ACHN (cell line): Measurements from ENCODE around the gene G3BP2.

Experiments used
- DNase-seq: peaks from one replicate; pipeline ENCODE4 v3.0.0-alpha.2; 2015
- in situ Hi-C: cut with HindIII; loops from 2 replicates; pipeline ENCODE4 v1.10.0; 2017; ENCODE audit warnings: low sequenced_read_pairs, low pct_ligation_motif_present, low pct_unique_long_range_greater_than_20kb

The G3BP2 gene

GRCh38 chr4:75598390-75598789 is 74.8 kb downstream of the G3BP2 start:
- DNase-seq: peak; percentile 24
- in situ Hi-C loops: no loop called here

GRCh38 chr4:75596061-75596460 is 77.2 kb downstream of the G3BP2 start:
- no peak for DNase-seq
- in situ Hi-C loops: no loop called here

- in situ Hi-C loops: no loop called here
- no peak for DNase-seq
These were observed 79.8 kb downstream of the G3BP2 start for GRCh38 chr4:75593393-75593792.
